Measurements from ENCODE around the gene SERTAD4. TPM values are rescaled to one million over a fixed set of nuclear protein-coding genes. Genes with fewer than 3 reads are reported as not detected.

The SERTAD4 gene
- total and polyA plus RNA-seq, 4 donors, result 1.9 to 7.8 (median 2.7) TPM

- peaks cover 0 to 49% (median 47%) of the 10 kb centered on the region in 3 donors for H3K27me3 ChIP-seq (ENCODE audit: control insufficient read depth in 3 of 3, insufficient read depth in 3 of 3, low read length in 2 of 3)
- ATAC-seq (ENCODE audit: insufficient read depth, low FRiP score), result no peak
- no peak for DNase-seq
- no peak for TF ChIP-seq CTCF (IDR thresholded peaks at IDR 0.05; ENCODE audit: control extremely low read depth, extremely low read depth)
- H3K4me1 ChIP-seq (ENCODE audit: control insufficient read depth in 5 of 5, insufficient read depth in 5 of 5, low read length in 5 of 5), result peaks cover 0 to 20% (median 4%) of the 10 kb centered on the region in 5 donors
- no peak overlapping the region for H3K27ac ChIP-seq (ENCODE audit: low read depth in 1 of 2, low read length in 1 of 2)
- no peak overlapping the region for H3K9ac ChIP-seq (ENCODE audit: insufficient read depth in 1 of 2, low read length in 2 of 2)
- H3K9me3 ChIP-seq (ENCODE audit: control insufficient read depth in 4 of 4, insufficient read depth in 3 of 4, low read length in 3 of 4), result no peaks in the 10 kb centered on the region
- H3K36me3 ChIP-seq (ENCODE audit: control insufficient read depth in 4 of 4, insufficient read depth in 4 of 4, low read length in 4 of 4), result no peaks in the 10 kb centered on the region
- H3K4me3 ChIP-seq, result no peak overlapping the region
These were observed 2.4 kb upstream of the SERTAD4 start for GRCh38 chr1:210230149-210230695.

GRCh38 chr1:210231846-210232510, 618 bp upstream of the SERTAD4 start:
- ATAC-seq (ENCODE audit: insufficient read depth, low FRiP score), result no peak
- TF ChIP-seq CTCF (IDR thresholded peaks at IDR 0.05; ENCODE audit: control extremely low read depth, extremely low read depth), result no peak
- WGBS, 2 donors, result 4% methylated on average over 20 of the region's 20 CpGs
- H3K9me3 ChIP-seq (ENCODE audit: control insufficient read depth in 4 of 4, insufficient read depth in 3 of 4, low read length in 3 of 4), result no peaks in the 10 kb centered on the region
- peak overlapping the region in 1 of 2 donors; percentile 4 for H3K9ac ChIP-seq (ENCODE audit: insufficient read depth in 1 of 2, low read length in 2 of 2)
- H3K27me3 ChIP-seq (ENCODE audit: control insufficient read depth in 3 of 3, insufficient read depth in 3 of 3, low read length in 2 of 3), result peaks cover 0 to 55% (median 49%) of the 10 kb centered on the region in 3 donors
- H3K36me3 ChIP-seq (ENCODE audit: control insufficient read depth in 4 of 4, insufficient read depth in 4 of 4, low read length in 4 of 4), result no peaks in the 10 kb centered on the region
- DNase-seq, result peak in 2 of 3 donors; percentile 44 to 52
- H3K4me1 ChIP-seq (ENCODE audit: control insufficient read depth in 5 of 5, insufficient read depth in 5 of 5, low read length in 5 of 5), result peaks cover 4 to 28% (median 5%) of the 10 kb centered on the region in 5 donors
- no peak overlapping the region for H3K4me3 ChIP-seq
- no peak overlapping the region for H3K27ac ChIP-seq (ENCODE audit: low read depth in 1 of 2, low read length in 1 of 2)

- Histone ChIP-seq H3K4me1 (ENCODE audit: control insufficient read depth in 5 of 5, insufficient read depth in 5 of 5, low read length in 5 of 5) (peaks cover 5 to 39% (median 5%) of the 10 kb centered on the region in 5 donors), H3K9ac (ENCODE audit: insufficient read depth in 1 of 2, low read length in 2 of 2) (no peak overlapping the region), H3K27me3 (ENCODE audit: control insufficient read depth in 3 of 3, insufficient read depth in 3 of 3, low read length in 2 of 3) (peaks cover 0 to 49% (median 44%) of the 10 kb centered on the region in 3 donors), H3K4me3 (peak overlapping the region; percentile 45), H3K36me3 (ENCODE audit: control insufficient read depth in 4 of 4, insufficient read depth in 4 of 4, low read length in 4 of 4) (no peaks in the 10 kb centered on the region), H3K27ac (ENCODE audit: low read depth in 1 of 2, low read length in 1 of 2) (peak overlapping the region; percentile 42 to 75), H3K9me3 (ENCODE audit: control insufficient read depth in 4 of 4, insufficient read depth in 3 of 4, low read length in 3 of 4) (no peaks in the 10 kb centered on the region)
- ATAC-seq (ENCODE audit: insufficient read depth, low FRiP score), result peak; percentile 14
- DNase-seq, result peak in 1 of 3 donors; percentile 27
- no peak for TF ChIP-seq CTCF (IDR thresholded peaks at IDR 0.05; ENCODE audit: control extremely low read depth, extremely low read depth)
- WGBS, 2 donors, result 1% methylated on average over 21 to 26 of the region's 26 CpGs
These were observed 559 bp downstream of the SERTAD4 start for GRCh38 chr1:210233216-210233494.
